Measurements from ENCODE around the gene C3. TPM values are rescaled to one million over a fixed set of nuclear protein-coding genes. Genes with fewer than 3 reads are reported as not detected.

Gene C3
- polyA plus RNA-seq, 2 of the 4 experiments (the other 2 are of a cell fraction): 45.4 to 70.9 TPM

DNA sequence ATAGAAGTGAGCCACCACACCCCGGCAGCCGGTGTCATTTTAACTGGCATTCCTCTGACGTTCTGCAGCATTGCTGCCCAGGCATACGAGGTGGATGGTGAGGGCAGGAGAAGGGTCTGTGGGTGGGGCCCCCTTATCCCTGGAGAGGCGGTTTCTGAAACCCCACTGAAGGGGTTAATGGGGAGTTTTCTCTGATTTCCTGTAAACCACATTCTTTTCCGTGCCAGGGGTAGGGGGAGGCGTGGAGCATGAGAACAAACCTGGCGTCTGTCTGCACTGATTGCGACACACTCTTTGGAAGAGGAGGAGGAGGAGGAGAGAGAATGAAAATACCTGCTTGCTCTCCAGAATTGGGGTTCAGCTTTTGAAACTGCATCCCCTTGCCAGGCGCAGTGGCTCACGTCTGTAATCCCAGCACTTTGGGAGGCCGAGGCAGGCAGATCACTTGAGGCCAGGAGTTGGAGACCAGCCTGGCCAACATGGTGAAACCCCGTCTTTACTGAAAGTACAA lies 2.7 kb upstream of the C3 start:
- TF ChIP-seq TP53 (CRISPR knock-in tag; IDR thresholded peaks at IDR 0.05) (no peak), JUN (IDR thresholded peaks at IDR 0.05) (0 out of 5 replicates have a peak, but pooled peaks of 1 of the 2 experiments have one; percentile 31), FOXS1 (CRISPR knock-in tag; IDR thresholded peaks at IDR 0.05) (no peak), EP300 (IDR thresholded peaks at IDR 0.05) (no peak), HEYL (CRISPR knock-in tag; IDR thresholded peaks at IDR 0.05) (no peak), NFE2L2 (conservative IDR thresholded peaks at IDR 0.05; ENCODE audit: low read length) (no peak), PHF8 (IDR thresholded peaks at IDR 0.05; ENCODE audit: borderline replicate concordance, low read depth) (no peak), JUNB (IDR thresholded peaks at IDR 0.05) (no peak), RCOR1 (IDR thresholded peaks at IDR 0.05; ENCODE audit: low read depth, low read length) (no peak), FOSB (CRISPR knock-in tag; IDR thresholded peaks at IDR 0.05) (no peak), ESRRA (IDR thresholded peaks at IDR 0.05; ENCODE audit: borderline replicate concordance, low read length) (no peak), MYC (IDR thresholded peaks at IDR 0.05; ENCODE audit: borderline replicate concordance, low read length) (no peak), ZFP36 (IDR thresholded peaks at IDR 0.05; ENCODE audit: borderline replicate concordance, partially characterized antibody) (no peak), CEBPB (IDR thresholded peaks at IDR 0.05) (peak; percentile 84 to 97), BHLHE40 (IDR thresholded peaks at IDR 0.05; ENCODE audit: low read depth, low read length) (no peak)
- TF ChIP-seq, protein P1, sequence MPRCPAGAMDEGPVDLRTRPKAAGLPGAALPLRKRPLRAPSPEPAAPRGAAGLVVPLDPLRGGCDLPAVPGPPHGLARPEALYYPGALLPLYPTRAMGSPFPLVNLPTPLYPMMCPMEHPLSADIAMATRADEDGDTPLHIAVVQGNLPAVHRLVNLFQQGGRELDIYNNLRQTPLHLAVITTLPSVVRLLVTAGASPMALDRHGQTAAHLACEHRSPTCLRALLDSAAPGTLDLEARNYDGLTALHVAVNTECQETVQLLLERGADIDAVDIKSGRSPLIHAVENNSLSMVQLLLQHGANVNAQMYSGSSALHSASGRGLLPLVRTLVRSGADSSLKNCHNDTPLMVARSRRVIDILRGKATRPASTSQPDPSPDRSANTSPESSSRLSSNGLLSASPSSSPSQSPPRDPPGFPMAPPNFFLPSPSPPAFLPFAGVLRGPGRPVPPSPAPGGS (IDR thresholded peaks at IDR 0.05): no peak
- TF ChIP-seq, protein P2, sequence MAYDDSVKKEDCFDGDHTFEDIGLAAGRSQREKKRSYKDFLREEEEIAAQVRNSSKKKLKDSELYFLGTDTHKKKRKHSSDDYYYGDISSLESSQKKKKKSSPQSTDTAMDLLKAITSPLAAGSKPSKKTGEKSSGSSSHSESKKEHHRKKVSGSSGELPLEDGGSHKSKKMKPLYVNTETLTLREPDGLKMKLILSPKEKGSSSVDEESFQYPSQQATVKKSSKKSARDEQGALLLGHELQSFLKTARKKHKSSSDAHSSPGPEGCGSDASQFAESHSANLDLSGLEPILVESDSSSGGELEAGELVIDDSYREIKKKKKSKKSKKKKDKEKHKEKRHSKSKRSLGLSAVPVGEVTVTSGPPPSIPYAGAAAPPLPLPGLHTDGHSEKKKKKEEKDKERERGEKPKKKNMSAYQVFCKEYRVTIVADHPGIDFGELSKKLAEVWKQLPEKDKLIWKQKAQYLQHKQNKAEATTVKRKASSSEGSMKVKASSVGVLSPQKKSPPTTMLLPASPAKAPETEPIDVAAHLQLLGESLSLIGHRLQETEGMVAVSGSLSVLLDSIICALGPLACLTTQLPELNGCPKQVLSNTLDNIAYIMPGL (CRISPR knock-in tag; IDR thresholded peaks at IDR 0.05; ENCODE audit: borderline replicate concordance): no peak
- ATAC-seq: peak in 1 of 2 experiments; percentile 35; a peak in 3 of 6 replicates

DNA sequence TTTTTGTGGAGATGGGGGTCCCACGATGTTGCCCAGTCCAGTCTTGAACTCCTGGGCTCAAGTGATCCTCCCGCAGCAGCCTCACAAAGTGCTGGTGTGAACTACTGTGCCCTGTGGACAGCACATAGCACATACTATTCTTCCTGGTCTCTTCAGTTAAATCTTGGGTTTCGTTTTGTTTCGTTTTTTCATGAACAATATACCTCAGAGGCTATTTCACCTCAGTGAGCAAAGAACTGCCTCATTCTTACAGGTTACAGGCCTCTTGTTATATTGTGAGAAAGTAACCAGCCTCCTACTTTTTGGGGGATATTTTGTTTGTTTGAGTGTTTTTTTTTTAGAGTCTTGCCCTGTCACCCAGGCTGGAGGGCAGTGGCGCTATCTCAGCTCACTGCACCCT lies 1.3 kb upstream of the C3 start:
- H3K9me3 ChIP-seq: no peaks in the 10 kb centered on the region
- FAIRE-seq: no peak
- no peak for ATAC-seq
- TF ChIP-seq, protein P2 (CRISPR knock-in tag; IDR thresholded peaks at IDR 0.05; ENCODE audit: borderline replicate concordance): no peak
- TF ChIP-seq, protein P1 (IDR thresholded peaks at IDR 0.05): no peak
- TF ChIP-seq ZC3H11A (IDR thresholded peaks at IDR 0.05) (no peak), TP53 (CRISPR knock-in tag; IDR thresholded peaks at IDR 0.05) (no peak), RAD21 (conservative IDR thresholded peaks at IDR 0.05 in 1 of 2, IDR thresholded peaks at IDR 0.05 in 1 of 2) (no peak)
- CTCF ChIA-PET: interaction anchor here (1.3 kb wide), 1 partner anchor 141 kb away, joined by 5 read pairs; no protein-coding TSS in a partner anchor
- peak overlapping the region; percentile 29; the same call in 1 of the 3 replicates for H3K4me2 ChIP-seq
- no peak overlapping the region for H3K4me3 ChIP-seq
- peak overlapping the region; percentile 72 to 83; a peak in 5 of 6 replicates for H3K27ac ChIP-seq
- POLR2A ChIA-PET: no interaction called here
- 63% methylated on average over 5 of the region's 5 CpGs for WGBS (ENCODE audit: missing lambda C conversion rate)
- no peak for DNase-seq (ENCODE audit: low read depth in 1 of 2, low spot score in 1 of 2)
- H3K4me1 ChIP-seq: peaks cover 61% of the 10 kb centered on the region

More for the DNA sequence above, 2.7 kb upstream of the C3 start:
- Histone ChIP-seq H3K27ac (peak overlapping the region; percentile 72 to 83), H3K4me3 (no peak overlapping the region), H3K4me2 (peak overlapping the region; percentile 69), H3K4me1 (peaks cover 61% of the 10 kb centered on the region), H3K9me3 (no peaks in the 10 kb centered on the region)
- POLR2A ChIA-PET: no interaction called here
- DNase-seq (ENCODE audit: low read depth in 1 of 2, low spot score in 1 of 2): peak; percentile 31 to 57
- WGBS (ENCODE audit: missing lambda C conversion rate): 14% methylated on average over 12 of the region's 13 CpGs
- CTCF ChIA-PET: interaction anchor here (0.6 kb wide), 1 partner anchor 202 kb away, joined by 3 read pairs; no protein-coding TSS in a partner anchor
- FAIRE-seq: no peak
